ENCODE data around the gene ELOVL4. TPM values are rescaled to one million over a fixed set of nuclear protein-coding genes. Genes with fewer than 3 reads are reported as not detected.

The ELOVL4 gene
- total RNA-seq, 1 donor from 2014 or later = 2.9 TPM

DNA sequence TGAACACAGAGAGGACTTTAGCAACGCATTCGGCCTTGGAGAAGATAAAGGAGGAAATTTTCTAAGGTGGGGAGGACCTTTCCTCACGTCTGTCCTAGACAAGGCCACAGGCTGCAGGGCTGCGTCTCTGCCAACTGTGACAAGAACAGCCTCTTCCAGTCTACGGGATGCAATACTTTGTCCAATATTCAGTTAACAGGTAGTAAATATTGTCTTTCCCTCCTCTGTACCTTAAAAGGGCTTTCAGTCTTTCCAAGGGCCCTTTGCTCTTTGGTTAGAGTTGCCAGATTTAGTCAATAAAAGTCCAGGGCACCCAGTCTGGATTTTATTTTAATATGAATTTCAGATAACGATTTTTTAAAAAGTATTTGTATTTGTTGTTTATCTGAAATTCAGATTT is 78.2 kb downstream of the ELOVL4 start:
- Histone ChIP-seq H3K4me1 (peaks cover 5% of the 10 kb centered on the region), H3K4me3 (no peak overlapping the region), H3K36me3 (no peaks in the 10 kb centered on the region), H3K27me3 (no peaks in the 10 kb centered on the region), H3K27ac (no peak overlapping the region), H3K9me3 (no peaks in the 10 kb centered on the region)
- TF ChIP-seq POLR2AphosphoS5 (IDR thresholded peaks at IDR 0.05; ENCODE audit: insufficient read depth in 1 of 2, low read depth in 1 of 2) (no peak), POLR2A (IDR thresholded peaks at IDR 0.05) (no peak)
- TF ChIP-seq, protein P1, sequence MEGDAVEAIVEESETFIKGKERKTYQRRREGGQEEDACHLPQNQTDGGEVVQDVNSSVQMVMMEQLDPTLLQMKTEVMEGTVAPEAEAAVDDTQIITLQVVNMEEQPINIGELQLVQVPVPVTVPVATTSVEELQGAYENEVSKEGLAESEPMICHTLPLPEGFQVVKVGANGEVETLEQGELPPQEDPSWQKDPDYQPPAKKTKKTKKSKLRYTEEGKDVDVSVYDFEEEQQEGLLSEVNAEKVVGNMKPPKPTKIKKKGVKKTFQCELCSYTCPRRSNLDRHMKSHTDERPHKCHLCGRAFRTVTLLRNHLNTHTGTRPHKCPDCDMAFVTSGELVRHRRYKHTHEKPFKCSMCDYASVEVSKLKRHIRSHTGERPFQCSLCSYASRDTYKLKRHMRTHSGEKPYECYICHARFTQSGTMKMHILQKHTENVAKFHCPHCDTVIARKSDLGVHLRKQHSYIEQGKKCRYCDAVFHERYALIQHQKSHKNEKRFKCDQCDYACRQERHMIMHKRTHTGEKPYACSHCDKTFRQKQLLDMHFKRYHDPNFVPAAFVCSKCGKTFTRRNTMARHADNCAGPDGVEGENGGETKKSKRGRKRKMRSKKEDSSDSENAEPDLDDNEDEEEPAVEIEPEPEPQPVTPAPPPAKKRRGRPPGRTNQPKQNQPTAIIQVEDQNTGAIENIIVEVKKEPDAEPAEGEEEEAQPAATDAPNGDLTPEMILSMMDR (IDR thresholded peaks at IDR 0.05) = no peak
- intact Hi-C loops (cut with DNase I) = no loop called here
- no peak for DNase-seq (ENCODE audit: extremely low spot score in 2 of 2)

DNA sequence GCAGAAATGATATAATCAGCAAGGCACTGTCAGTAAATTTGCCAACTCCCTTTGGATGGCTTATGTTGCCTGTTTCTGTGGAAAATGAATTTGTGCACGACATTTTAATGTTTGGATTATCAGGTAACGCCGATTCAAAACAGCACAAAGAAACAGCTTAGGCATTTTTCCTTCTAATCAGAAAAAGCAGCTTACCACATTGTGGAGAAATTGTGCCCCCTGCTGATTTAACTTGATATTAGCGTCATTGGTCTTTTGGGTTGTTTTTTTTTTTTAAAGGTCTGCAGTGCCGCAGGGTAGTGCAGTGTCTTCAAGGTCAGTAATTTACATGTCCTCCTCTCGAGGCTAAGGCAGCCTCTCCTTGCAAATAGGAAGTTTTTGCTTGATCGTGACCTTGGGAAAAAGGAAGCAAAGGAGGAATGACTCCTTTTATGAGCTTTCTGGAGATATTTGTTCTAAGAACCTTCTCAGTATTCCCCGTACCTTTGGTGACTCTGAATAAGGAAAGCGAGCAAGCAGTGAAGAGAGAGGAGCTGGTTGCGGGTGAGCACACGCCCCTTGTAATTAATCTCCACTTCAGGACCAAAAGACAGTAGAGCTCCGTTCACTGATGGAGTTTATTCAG is 79.1 kb downstream of the ELOVL4 start:
- TF ChIP-seq POLR2AphosphoS5 (IDR thresholded peaks at IDR 0.05; ENCODE audit: insufficient read depth in 1 of 2, low read depth in 1 of 2) = no peak
- TF ChIP-seq, protein P1 (IDR thresholded peaks at IDR 0.05) = peak in 2 of 3 experiments; percentile 26 to 53
- H3K27ac ChIP-seq = no peak overlapping the region
- H3K4me3 ChIP-seq = no peak overlapping the region
- no peaks in the 10 kb centered on the region for H3K9me3 ChIP-seq
- intact Hi-C loops (cut with DNase I) = no loop called here
- no peak for DNase-seq (ENCODE audit: extremely low spot score in 2 of 2)
- H3K36me3 ChIP-seq = no peaks in the 10 kb centered on the region
- no peaks in the 10 kb centered on the region for H3K27me3 ChIP-seq
- H3K4me1 ChIP-seq = peaks cover 5% of the 10 kb centered on the region

Other genes starting within 250 kb of the ELOVL4 start
- gene TTK, start 57.1 kb upstream of the ELOVL4 start, total RNA-seq = 2.5 TPM
- 16.2 TPM for gene BCKDHB, start 159.1 kb upstream of the ELOVL4 start, total RNA-seq

All from vagina (tissue), 2 donors.